ENCODE data around the gene MARK3.

Gene MARK3

GRCh38 chr14:103362780-103363179 is 22.4 kb upstream of the MARK3 start:
- TF ChIP-seq Cebpa-rat (IDR thresholded peaks at IDR 0.05) = no peak
- Histone ChIP-seq H3K27ac (no peak overlapping the region), H3K36me3 (no peaks in the 10 kb centered on the region), H3K9ac (no peak overlapping the region), H3K4me1 (no peaks in the 10 kb centered on the region), H3K9me3 (peaks cover 33% of the 10 kb centered on the region), H4K20me1 (no peaks in the 10 kb centered on the region), H3K27me3 (no peaks in the 10 kb centered on the region), H3K4me2 (no peak overlapping the region), H3K4me3 (no peak overlapping the region)

GRCh38 chr14:103366741-103367140 is 18.5 kb upstream of the MARK3 start:
- no peak for TF ChIP-seq Cebpa-rat (IDR thresholded peaks at IDR 0.05)
- H3K9ac ChIP-seq = no peak overlapping the region
- H3K4me2 ChIP-seq = no peak overlapping the region
- H4K20me1 ChIP-seq = no peaks in the 10 kb centered on the region
- no peaks in the 10 kb centered on the region for H3K4me1 ChIP-seq
- H3K4me3 ChIP-seq = no peak overlapping the region
- peaks cover 16% of the 10 kb centered on the region for H3K9me3 ChIP-seq
- H3K36me3 ChIP-seq = no peaks in the 10 kb centered on the region
- no peaks in the 10 kb centered on the region for H3K27me3 ChIP-seq
- no peak overlapping the region for H3K27ac ChIP-seq

GRCh38 chr14:103367995-103368394 is 17.2 kb upstream of the MARK3 start:
- no peak for TF ChIP-seq Cebpa-rat (IDR thresholded peaks at IDR 0.05)
- no peak overlapping the region for H3K9ac ChIP-seq
- H4K20me1 ChIP-seq = no peaks in the 10 kb centered on the region

DNA sequence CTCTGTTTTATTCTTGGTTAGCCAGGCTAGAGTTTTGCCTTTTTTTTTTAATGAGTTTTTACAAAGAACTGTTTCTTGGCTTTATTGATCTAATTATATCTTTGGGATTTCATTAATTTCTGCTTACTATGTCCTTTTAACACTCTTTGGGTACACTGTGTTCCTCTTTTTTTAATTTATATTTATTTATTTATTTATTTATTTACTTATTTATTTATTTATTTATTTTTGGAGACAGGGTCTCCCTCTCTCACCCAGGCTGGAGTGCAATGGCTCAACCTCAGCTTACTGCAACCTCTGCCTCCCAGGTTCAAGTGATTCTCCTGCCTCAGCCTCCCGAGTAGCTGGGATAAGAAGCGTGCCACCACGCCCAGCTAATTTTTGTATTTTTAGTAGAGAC is 15.1 kb upstream of the MARK3 start:
- H3K4me2 ChIP-seq = no peak overlapping the region
- H3K9ac ChIP-seq = no peak overlapping the region
- no peaks in the 10 kb centered on the region for H4K20me1 ChIP-seq
- no peaks in the 10 kb centered on the region for H3K36me3 ChIP-seq
- TF ChIP-seq Cebpa-rat (IDR thresholded peaks at IDR 0.05) = no peak
- no peaks in the 10 kb centered on the region for H3K27me3 ChIP-seq
- H3K4me3 ChIP-seq = no peak overlapping the region
- H3K9me3 ChIP-seq = no peaks in the 10 kb centered on the region
- H3K27ac ChIP-seq = no peak overlapping the region
- H3K4me1 ChIP-seq = no peaks in the 10 kb centered on the region

More at GRCh38 chr14:103367995-103368394, 17.2 kb upstream of the MARK3 start:
- Histone ChIP-seq H3K9me3 (peaks cover 6% of the 10 kb centered on the region), H3K4me2 (no peak overlapping the region), H3K27me3 (no peaks in the 10 kb centered on the region), H3K36me3 (no peaks in the 10 kb centered on the region), H3K27ac (no peak overlapping the region), H3K4me3 (no peak overlapping the region), H3K4me1 (no peaks in the 10 kb centered on the region)

GRCh38 chr14:103372017-103372416 is 13.2 kb upstream of the MARK3 start:
- H3K27me3 ChIP-seq = no peaks in the 10 kb centered on the region

DNA sequence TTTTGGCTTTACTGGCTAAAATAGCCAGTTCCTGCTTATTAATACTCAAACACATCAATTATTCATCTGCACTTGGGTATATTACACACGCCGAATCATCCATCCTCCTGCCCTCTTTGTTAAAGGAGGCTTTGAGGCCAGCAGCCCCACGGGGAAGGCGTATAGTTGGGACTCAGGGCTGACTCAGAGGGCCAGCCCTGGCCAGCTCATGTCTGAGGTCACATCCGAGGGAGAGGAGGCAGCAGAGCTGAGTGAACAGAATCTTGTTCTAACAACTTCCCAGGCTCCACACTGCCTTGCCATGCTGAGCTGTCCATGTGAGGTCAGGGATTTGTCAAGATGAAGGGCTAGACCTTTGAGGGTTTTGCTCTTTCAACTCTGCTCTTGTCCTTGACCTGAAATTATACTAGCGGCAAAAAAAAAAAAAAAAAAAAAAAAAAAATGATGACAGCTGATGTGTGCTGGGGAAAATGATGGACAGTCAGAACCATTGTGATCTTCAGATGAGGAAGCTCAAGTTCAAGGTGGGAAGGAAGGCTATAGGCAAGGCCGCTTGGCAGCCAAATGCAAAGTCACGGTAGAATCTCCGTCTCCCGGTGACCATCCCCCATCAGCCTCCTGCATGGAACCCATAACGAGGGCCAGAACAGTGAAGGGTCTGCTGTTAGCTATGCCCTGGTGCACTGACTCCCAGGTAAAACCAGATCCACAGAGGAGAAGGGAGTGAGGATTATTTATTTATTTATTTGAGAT is 12.5 kb upstream of the MARK3 start:
- H3K36me3 ChIP-seq = no peaks in the 10 kb centered on the region
- H3K4me2 ChIP-seq = no peak overlapping the region
- TF ChIP-seq Cebpa-rat (IDR thresholded peaks at IDR 0.05) = no peak
- H3K4me1 ChIP-seq = no peaks in the 10 kb centered on the region
- no peak overlapping the region for H3K4me3 ChIP-seq
- H3K27ac ChIP-seq = no peak overlapping the region
- H4K20me1 ChIP-seq = no peaks in the 10 kb centered on the region
- H3K9me3 ChIP-seq = no peaks in the 10 kb centered on the region
- no peak overlapping the region for H3K9ac ChIP-seq
- no peaks in the 10 kb centered on the region for H3K27me3 ChIP-seq

More at GRCh38 chr14:103372017-103372416, 13.2 kb upstream of the MARK3 start:
- no peak overlapping the region for H3K4me3 ChIP-seq
- no peak overlapping the region for H3K9ac ChIP-seq
- no peak overlapping the region for H3K4me2 ChIP-seq
- no peaks in the 10 kb centered on the region for H3K4me1 ChIP-seq
- H4K20me1 ChIP-seq = no peaks in the 10 kb centered on the region
- no peak for TF ChIP-seq Cebpa-rat (IDR thresholded peaks at IDR 0.05)
- H3K36me3 ChIP-seq = no peaks in the 10 kb centered on the region
- H3K9me3 ChIP-seq = no peaks in the 10 kb centered on the region
- H3K27ac ChIP-seq = no peak overlapping the region

DNA sequence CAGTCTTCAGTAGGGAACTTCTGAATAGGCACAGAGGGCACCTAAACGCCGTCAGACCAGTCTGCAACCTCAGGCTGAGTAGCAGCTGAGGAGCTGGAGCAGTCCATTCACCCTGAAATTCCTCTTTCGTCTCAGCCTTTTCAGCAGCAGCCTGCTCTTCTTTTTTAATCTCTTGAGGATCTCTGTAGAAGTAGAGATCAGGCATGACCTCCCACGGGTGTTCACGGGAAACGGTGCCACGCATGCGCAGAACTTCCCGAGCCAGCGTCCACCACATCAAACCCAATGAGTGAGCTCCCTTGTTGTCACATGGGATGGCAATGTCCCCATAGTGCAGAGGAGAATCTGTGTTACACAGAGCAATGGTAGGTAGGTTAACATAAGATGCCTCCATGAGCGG is 11.1 kb upstream of the MARK3 start:
- Histone ChIP-seq H3K36me3 (no peaks in the 10 kb centered on the region), H3K9me3 (no peaks in the 10 kb centered on the region), H3K4me3 (no peak overlapping the region), H3K4me2 (no peak overlapping the region), H4K20me1 (no peaks in the 10 kb centered on the region), H3K27me3 (no peaks in the 10 kb centered on the region), H3K4me1 (no peaks in the 10 kb centered on the region), H3K27ac (no peak overlapping the region), H3K9ac (no peak overlapping the region)
- TF ChIP-seq Cebpa-rat (IDR thresholded peaks at IDR 0.05) = no peak

- Histone ChIP-seq H3K9ac (no peak overlapping the region), H3K9me3 (no peaks in the 10 kb centered on the region), H3K36me3 (no peaks in the 10 kb centered on the region), H3K4me3 (no peak overlapping the region), H3K4me2 (no peak overlapping the region), H3K27me3 (no peaks in the 10 kb centered on the region), H4K20me1 (no peaks in the 10 kb centered on the region), H3K4me1 (no peaks in the 10 kb centered on the region), H3K27ac (no peak overlapping the region)
- no peak for TF ChIP-seq Cebpa-rat (IDR thresholded peaks at IDR 0.05)
These were observed 7.6 kb upstream of the MARK3 start for GRCh38 chr14:103377522-103378037.

DNA sequence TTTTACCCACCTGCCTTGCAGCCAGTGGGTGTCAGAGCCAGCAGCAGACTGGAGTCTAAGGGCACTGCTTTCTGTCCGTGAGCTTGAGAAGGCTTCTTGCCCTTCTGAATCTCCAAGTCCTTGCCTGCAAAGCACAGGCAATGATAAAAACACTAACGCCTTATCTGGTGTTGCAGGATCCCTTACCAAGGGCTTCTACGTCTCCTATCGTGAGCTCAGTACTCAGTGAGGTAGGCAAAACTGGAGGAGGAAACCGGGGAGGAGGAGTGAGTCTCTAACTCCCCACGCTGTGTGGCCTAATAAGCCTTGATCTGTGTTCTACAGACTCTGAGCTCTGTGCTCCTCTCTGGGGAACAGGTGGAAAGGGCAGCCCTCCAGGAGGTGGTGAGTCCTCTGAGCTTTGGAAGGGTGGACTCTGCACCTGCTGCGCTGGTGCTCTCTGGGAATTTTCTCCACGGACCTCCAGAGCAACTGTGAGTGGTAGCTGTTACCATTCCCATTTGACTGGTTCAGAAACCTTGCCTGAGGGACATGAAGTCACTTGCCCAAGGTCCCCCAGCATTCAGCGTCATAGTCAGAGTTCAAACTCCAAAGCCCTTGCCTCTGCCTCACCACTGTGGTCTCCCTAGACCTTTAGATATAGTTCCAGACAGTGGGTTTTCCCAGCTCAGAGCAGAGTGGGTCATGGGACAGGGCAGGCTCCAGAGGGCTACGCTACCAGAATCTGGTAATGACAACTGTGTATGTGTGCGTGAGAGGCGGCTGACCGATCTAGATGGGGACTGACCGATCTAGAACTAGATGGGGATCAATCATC is 7.0 kb upstream of the MARK3 start:
- H4K20me1 ChIP-seq = no peaks in the 10 kb centered on the region
- no peak overlapping the region for H3K4me2 ChIP-seq
- TF ChIP-seq Cebpa-rat (IDR thresholded peaks at IDR 0.05) = no peak
- no peaks in the 10 kb centered on the region for H3K9me3 ChIP-seq
- no peaks in the 10 kb centered on the region for H3K27me3 ChIP-seq
- no peak overlapping the region for H3K9ac ChIP-seq
- H3K36me3 ChIP-seq = no peaks in the 10 kb centered on the region
- H3K27ac ChIP-seq = no peak overlapping the region
- H3K4me1 ChIP-seq = no peaks in the 10 kb centered on the region
- no peak overlapping the region for H3K4me3 ChIP-seq
